IMR-90 (cell line): ENCODE results near the gene ETV6. TPM values are rescaled to one million over a fixed set of nuclear protein-coding genes. Genes with fewer than 3 reads are reported as not detected.
A peak's percentile ranks its signal among the peaks of the same experiment; 100 is the strongest.

Experiments
- ATAC-seq: fragments of 200-7000 bp; cut with Tn5 transposase; 2 replicates; pipeline ENCODE4 v1.9.1; 2020; ENCODE audit warnings: low read depth, mild to moderate bottlenecking, moderate library complexity
- BruUV-seq: library from RNA; stranded (reverse); fragments of 400-500 nt; replicated peaks from 2 replicates; lab custom pipeline; 2021; lab: Mats Ljungman, UMichigan
- CTCF ChIA-PET: fragments of 300-600 bp; formaldehyde crosslinking; extraction: SDS; loops from one replicate; lab custom pipeline; 2021; ENCODE audit warnings: antibody characterized with exemption; lab: Yijun Ruan, JAX
- POLR2A ChIA-PET: fragments of 300-600 bp; sonication (Branson Sonifier 250); formaldehyde crosslinking; loops from one replicate; lab custom pipeline; 2022; ENCODE audit warnings: antibody characterized with exemption; ENCODE audit not compliant: unreplicated experiment; lab: Charles Lee
- DNase-seq: peaks from one replicate; pipeline ENCODE4 v3.0.0; 2013
- H2AFZ ChIP-seq: replicated peaks from 2 replicates; pipeline ENCODE3; 2013; ENCODE audit warnings: low read length, mild to moderate bottlenecking; ENCODE audit not compliant: poor library complexity
- H2AK5ac ChIP-seq: 2 replicates; pipeline ENCODE4 v1.6.1; 2013; ENCODE audit warnings: low read depth, low read length, inconsistent platforms
- H2AK9ac ChIP-seq: replicated peaks from 2 replicates; pipeline ENCODE3; 2013; ENCODE audit warnings: mild to moderate bottlenecking, low read depth, low read length, moderate library complexity; ENCODE audit not compliant: poor library complexity
- H2BK120ac ChIP-seq: 2 replicates; pipeline ENCODE4 v1.6.1; 2013; ENCODE audit warnings: low read depth, low read length, inconsistent platforms
- H2BK15ac ChIP-seq: 3 replicates; pipeline ENCODE4 v1.6.1; 2013; ENCODE audit warnings: low read depth, low read length, inconsistent platforms
- H2BK20ac ChIP-seq: 2 replicates; pipeline ENCODE4 v1.6.1; 2013; ENCODE audit warnings: low read depth, mild to moderate bottlenecking, inconsistent platforms, low read length, moderate library complexity
- H2BK5ac ChIP-seq: 2 replicates; pipeline ENCODE4 v1.6.1; 2013; ENCODE audit warnings: mild to moderate bottlenecking, low read depth, low read length, inconsistent platforms; ENCODE audit not compliant: poor library complexity, severe bottlenecking
- H3K14ac ChIP-seq: replicated peaks from 2 replicates; pipeline ENCODE4 v1.6.1; 2013; ENCODE audit warnings: low read depth, low read length, inconsistent platforms
- H3K18ac ChIP-seq: 2 replicates; pipeline ENCODE4 v1.6.1; 2013; ENCODE audit warnings: low read depth, low read length, control low read depth
- H3K23ac ChIP-seq: 2 replicates; pipeline ENCODE4 v1.6.1; 2013; ENCODE audit warnings: low read depth, low read length, inconsistent platforms
- H3K27ac ChIP-seq: 2 replicates; pipeline ENCODE4 v1.5.1; 2013; ENCODE audit warnings: mild to moderate bottlenecking, control low read depth, low read length; ENCODE audit not compliant: insufficient read depth
- H3K27me3 ChIP-seq: 2 replicates; pipeline ENCODE4 v1.6.1; 2013; ENCODE audit warnings: low read length; ENCODE audit not compliant: control insufficient read depth, insufficient read depth
- H3K36me3 ChIP-seq: 2 replicates; pipeline ENCODE4 v1.6.1; 2013; ENCODE audit warnings: low read length, mixed read lengths; ENCODE audit not compliant: control insufficient read depth, insufficient read depth
- H3K4ac ChIP-seq: 2 replicates; pipeline ENCODE4 v1.6.1; 2013; ENCODE audit warnings: low read depth, low read length, inconsistent platforms
- H3K4me1 ChIP-seq: 2 replicates; pipeline ENCODE4 v1.6.1; 2013; ENCODE audit warnings: low read length, mixed read lengths; ENCODE audit not compliant: control insufficient read depth, insufficient read depth
- H3K4me2 ChIP-seq: 2 replicates; pipeline ENCODE4 v1.6.1; 2013; ENCODE audit warnings: low read depth, mild to moderate bottlenecking, control low read depth, low read length, moderate library complexity
- H3K4me3 ChIP-seq: 2 replicates; pipeline ENCODE4 v1.5.1; 2013; ENCODE audit warnings: low read depth, mild to moderate bottlenecking, control low read depth, low read length, moderate library complexity; ENCODE audit not compliant: insufficient read depth
- H3K56ac ChIP-seq: 2 replicates; pipeline ENCODE4 v1.6.1; 2013; ENCODE audit warnings: low read length, inconsistent platforms; ENCODE audit not compliant: insufficient read depth; ENCODE audit errors: extremely low read depth
- H3K79me1 ChIP-seq, 2 experiments: 2 replicates each; pipeline ENCODE4 v1.6.1; 2013; ENCODE audit warnings: low read length in 2 of 2, inconsistent platforms in 1 of 2, low read depth in 1 of 2
- H3K9ac ChIP-seq: 2 replicates; pipeline ENCODE4 v1.6.1; 2013; ENCODE audit warnings: low read depth, low read length, control low read depth
- H3K9me1 ChIP-seq: 2 replicates; pipeline ENCODE4 v1.6.1; 2013; ENCODE audit warnings: low read length, inconsistent platforms; ENCODE audit not compliant: insufficient read depth
- H3K9me3 ChIP-seq: 2 replicates; pipeline ENCODE4 v1.6.1; 2013; ENCODE audit warnings: low read length; ENCODE audit not compliant: control insufficient read depth, insufficient read depth
- H4K20me1 ChIP-seq: 2 replicates; pipeline ENCODE4 v1.6.1; 2013; ENCODE audit warnings: low read length, inconsistent platforms; ENCODE audit not compliant: insufficient read depth
- H4K5ac ChIP-seq: 2 replicates; pipeline ENCODE4 v1.6.1; 2013; ENCODE audit warnings: mild to moderate bottlenecking, low read depth, low read length, control low read depth
- H4K8ac ChIP-seq, 2 experiments: 2 replicates each; pipeline ENCODE4 v1.6.1; 2013; ENCODE audit warnings: low read depth in 2 of 2, low read length in 2 of 2, control low read depth in 1 of 2, inconsistent platforms in 1 of 2
- H4K91ac ChIP-seq: 2 replicates; pipeline ENCODE4 v1.6.1; 2013; ENCODE audit warnings: low read depth, low read length, inconsistent platforms; ENCODE audit not compliant: insufficient read depth
- BHLHE40 ChIP-seq: fragments of 150-350 bp; IDR thresholded peaks from 2 replicates; pipeline ENCODE4 v1.6.1; 2016; ENCODE audit warnings: mild to moderate bottlenecking, low read depth, low read length
- CEBPB ChIP-seq: IDR thresholded peaks from 2 replicates; pipeline ENCODE4 v1.6.1; 2012; ENCODE audit warnings: low read depth, low read length, improper control_type of control experiment
- CHD1 ChIP-seq: IDR thresholded peaks from 2 replicates; pipeline ENCODE4 v1.6.1; 2012; ENCODE audit warnings: low read depth, low read length, improper control_type of control experiment
- FOS ChIP-seq: fragments of 150-350 bp; IDR thresholded peaks from 2 replicates; pipeline ENCODE4 v1.6.1; 2016; ENCODE audit warnings: low read depth, low read length
- MAFK ChIP-seq: IDR thresholded peaks from 2 replicates; pipeline ENCODE4 v1.6.1; 2012; ENCODE audit warnings: low read depth, low read length, improper control_type of control experiment
- MAZ ChIP-seq: IDR thresholded peaks from 2 replicates; pipeline ENCODE4 v1.6.1; 2012; ENCODE audit warnings: low read depth, mild to moderate bottlenecking, low read length, improper control_type of control experiment, moderate library complexity, borderline replicate concordance
- MXI1 ChIP-seq: IDR thresholded peaks from 2 replicates; pipeline ENCODE4 v1.6.1; 2012; ENCODE audit warnings: low read depth, mild to moderate bottlenecking, low read length, moderate library complexity, borderline replicate concordance
- NFE2L2 ChIP-seq: fragments of 150-350 bp; IDR thresholded peaks from 2 replicates; pipeline ENCODE4 v1.6.1; 2016; ENCODE audit warnings: low read depth, mild to moderate bottlenecking, low read length
- POLR2A ChIP-seq: IDR thresholded peaks from 2 replicates; pipeline ENCODE4 v1.6.1; 2012; ENCODE audit warnings: mild to moderate bottlenecking, low read depth, low read length
- RAD21 ChIP-seq: IDR thresholded peaks from 2 replicates; pipeline ENCODE4 v1.6.1; 2012; ENCODE audit warnings: low read length, improper control_type of control experiment
- RCOR1 ChIP-seq: IDR thresholded peaks from 2 replicates; pipeline ENCODE4 v1.6.1; 2012; ENCODE audit warnings: mild to moderate bottlenecking, low read length, improper control_type of control experiment; ENCODE audit not compliant: insufficient replicate concordance
- RFX5 ChIP-seq: IDR thresholded peaks from 2 replicates; pipeline ENCODE4 v1.8.0; 2012; ENCODE audit warnings: low read depth, mild to moderate bottlenecking, low read length, moderate library complexity
- SMC3 ChIP-seq: fragments of 150-350 bp; IDR thresholded peaks from 2 replicates; pipeline ENCODE4 v1.6.1; 2016; ENCODE audit warnings: low read depth, mild to moderate bottlenecking, antibody characterized with exemption, low read length, moderate library complexity
- WGBS, 2 experiments: methylation state at CpG; one replicate each; pipeline versions ENCODE4 v1.1.5 to v1.1.7; 2013; ENCODE audit warnings: missing lambda C conversion rate in 2 of 2; ENCODE audit not compliant: insufficient read length in 1 of 2; ENCODE audit errors: extremely low coverage in 2 of 2; 5-methylcytosine and 5-hydroxymethylcytosine counted together
- dilution Hi-C: fragments of 300-500 bp; cut with HindIII; formaldehyde crosslinking; loops from one replicate; pipeline ENCODE4 v1.14.3; 2018; ENCODE audit warnings: low sequenced_read_pairs; ENCODE audit not compliant: unreplicated experiment
- in situ Hi-C: fragments of 300-500 bp; cut with MboI; formaldehyde crosslinking; loops from 3 replicates; pipeline ENCODE4 v1.14.3; 2019; ENCODE audit warnings: low sequenced_read_pairs, inconsistent platforms, mixed read lengths
- intact Hi-C: fragments of 100-400 bp; cut with micrococcal nuclease; formaldehyde crosslinking; loops from 2 replicates; pipeline ENCODE4 v1.10.0; 2022
- polyA plus RNA-seq, 3 experiments: library from polyadenylated mRNA; depleted of rRNA; stranded (reverse); fragments of >200 nt; gene quantifications; 2 replicates each; pipeline ENCODE4 v1.2.3, GENCODE V29; 2012; ENCODE audit warnings: low replicate concordance in 1 of 3
- total RNA-seq: library from RNA; depleted of rRNA; stranded (reverse); fragments of >200 nt; gene quantifications from 2 replicates; pipeline ENCODE4 v1.2.3, GENCODE V29; 2012
- TF ChIP-seq, protein P1 (sequence below): fragments of 150-350 bp; IDR thresholded peaks from 2 replicates; pipeline ENCODE4 v1.6.1; 2016; ENCODE audit warnings: low read depth, mild to moderate bottlenecking, low read length, moderate library complexity, borderline replicate concordance
- TF ChIP-seq, protein P2 (sequence below): fragments of 150-350 bp; IDR thresholded peaks from 2 replicates; pipeline ENCODE4 v1.6.1; 2017; ENCODE audit warnings: mild to moderate bottlenecking, antibody characterized with exemption, low read length, low read depth
- TF ChIP-seq, protein P3 (sequence below): conservative IDR thresholded peaks from 2 replicates; pipeline ENCODE4 v1.5.1; 2012; ENCODE audit warnings: mild to moderate bottlenecking, low read depth, low read length, improper control_type of control experiment

The ETV6 gene
- total and polyA plus RNA-seq, 2 of the 4 experiments (the other 2 are of a cell fraction), result 8.4 to 9.9 TPM

DNA sequence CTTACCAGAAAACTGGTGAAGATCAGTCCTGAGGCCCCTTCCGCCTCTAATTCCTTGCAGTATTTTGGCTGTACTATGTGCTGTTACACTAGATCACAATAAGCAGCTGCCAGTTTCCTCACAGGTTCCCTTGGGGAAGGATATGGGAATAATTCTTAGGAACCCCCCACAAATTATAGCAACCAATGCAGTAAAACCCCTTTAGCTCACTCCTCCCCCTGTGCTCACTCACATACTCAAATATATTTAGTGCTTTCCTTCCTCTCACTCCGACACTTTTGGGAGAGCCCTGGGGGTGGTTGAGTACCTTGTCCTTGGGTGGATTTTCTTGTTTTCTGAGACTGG lies 162.7 kb downstream of the ETV6 start:
- whole genome bisulfite sequencing, 2 experiments, result no CpG with 5 or more reads among the region's 2 CpGs
- Histone ChIP-seq H3K4me3 (no peak overlapping the region), H2AK9ac (peak overlapping the region; percentile 29), H2BK120ac (peak overlapping the region; percentile 82; the same call in 1 of the 2 replicates), H3K56ac (no peak overlapping the region), H3K9me3 (no peaks in the 10 kb centered on the region), H3K14ac (peak overlapping the region; percentile 77; the same call in 1 of the 2 replicates), H3K27ac (peak overlapping the region; percentile 42; the same call in 1 of the 2 replicates), H2AK5ac (no peak overlapping the region), H3K27me3 (no peaks in the 10 kb centered on the region), H4K91ac (peak overlapping the region; percentile 58; the same call in 1 of the 2 replicates), H4K5ac (0 out of 2 replicates have a peak overlapping the region, but pooled peaks have one; percentile 10), H3K79me1 (peaks cover 20 to 52% of the 10 kb centered on the region in 2 experiments; a peak in 3 of 4 replicates), H3K4ac (peak overlapping the region; percentile 42), H2AFZ (peak overlapping the region; percentile 80), H4K20me1 (no peaks in the 10 kb centered on the region), H3K36me3 (no peaks in the 10 kb centered on the region), H3K23ac (peak overlapping the region; percentile 60; the same call in 1 of the 2 replicates), H2BK20ac (0 out of 2 replicates have a peak overlapping the region, but pooled peaks have one; percentile 35), H2BK15ac (0 out of 3 replicates have a peak overlapping the region, but pooled peaks have one; percentile 36), H3K4me1 (peaks cover 18% of the 10 kb centered on the region), H3K9ac (peak overlapping the region; percentile 28), H2BK5ac (no peak overlapping the region), H3K4me2 (peak overlapping the region; percentile 62), H3K18ac (no peak overlapping the region; the same call in 1 of the 2 replicates), H3K9me1 (peaks cover 5% of the 10 kb centered on the region; the same call in 1 of the 2 replicates), H4K8ac (peak overlapping the region; percentile 60 to 80; a peak in 3 of 4 replicates)
- no TSS peak for BruUV-seq
- dilution Hi-C loops, result no loop called here
- in situ Hi-C loops, result no loop called here
- intact Hi-C loops, result loop anchor here (5.0 kb wide), 1 partner anchor 160 kb away; no protein-coding TSS in a partner anchor
- TF ChIP-seq RFX5, result no peak
- no peak for TF ChIP-seq SMC3
- no peak for TF ChIP-seq RCOR1
- no peak for TF ChIP-seq BHLHE40
- TF ChIP-seq POLR2A, result no peak
- TF ChIP-seq NFE2L2, result no peak
- TF ChIP-seq, protein P1, sequence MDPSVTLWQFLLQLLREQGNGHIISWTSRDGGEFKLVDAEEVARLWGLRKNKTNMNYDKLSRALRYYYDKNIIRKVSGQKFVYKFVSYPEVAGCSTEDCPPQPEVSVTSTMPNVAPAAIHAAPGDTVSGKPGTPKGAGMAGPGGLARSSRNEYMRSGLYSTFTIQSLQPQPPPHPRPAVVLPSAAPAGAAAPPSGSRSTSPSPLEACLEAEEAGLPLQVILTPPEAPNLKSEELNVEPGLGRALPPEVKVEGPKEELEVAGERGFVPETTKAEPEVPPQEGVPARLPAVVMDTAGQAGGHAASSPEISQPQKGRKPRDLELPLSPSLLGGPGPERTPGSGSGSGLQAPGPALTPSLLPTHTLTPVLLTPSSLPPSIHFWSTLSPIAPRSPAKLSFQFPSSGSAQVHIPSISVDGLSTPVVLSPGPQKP, result no peak
- no peak for TF ChIP-seq MXI1
- TF ChIP-seq FOS, result no peak
- no peak for TF ChIP-seq MAZ
- TF ChIP-seq CHD1, result no peak
- TF ChIP-seq CEBPB, result no peak
- TF ChIP-seq MAFK, result no peak
- TF ChIP-seq, protein P2, sequence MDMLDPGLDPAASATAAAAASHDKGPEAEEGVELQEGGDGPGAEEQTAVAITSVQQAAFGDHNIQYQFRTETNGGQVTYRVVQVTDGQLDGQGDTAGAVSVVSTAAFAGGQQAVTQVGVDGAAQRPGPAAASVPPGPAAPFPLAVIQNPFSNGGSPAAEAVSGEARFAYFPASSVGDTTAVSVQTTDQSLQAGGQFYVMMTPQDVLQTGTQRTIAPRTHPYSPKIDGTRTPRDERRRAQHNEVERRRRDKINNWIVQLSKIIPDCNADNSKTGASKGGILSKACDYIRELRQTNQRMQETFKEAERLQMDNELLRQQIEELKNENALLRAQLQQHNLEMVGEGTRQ, result no peak
- TF ChIP-seq, protein P3, sequence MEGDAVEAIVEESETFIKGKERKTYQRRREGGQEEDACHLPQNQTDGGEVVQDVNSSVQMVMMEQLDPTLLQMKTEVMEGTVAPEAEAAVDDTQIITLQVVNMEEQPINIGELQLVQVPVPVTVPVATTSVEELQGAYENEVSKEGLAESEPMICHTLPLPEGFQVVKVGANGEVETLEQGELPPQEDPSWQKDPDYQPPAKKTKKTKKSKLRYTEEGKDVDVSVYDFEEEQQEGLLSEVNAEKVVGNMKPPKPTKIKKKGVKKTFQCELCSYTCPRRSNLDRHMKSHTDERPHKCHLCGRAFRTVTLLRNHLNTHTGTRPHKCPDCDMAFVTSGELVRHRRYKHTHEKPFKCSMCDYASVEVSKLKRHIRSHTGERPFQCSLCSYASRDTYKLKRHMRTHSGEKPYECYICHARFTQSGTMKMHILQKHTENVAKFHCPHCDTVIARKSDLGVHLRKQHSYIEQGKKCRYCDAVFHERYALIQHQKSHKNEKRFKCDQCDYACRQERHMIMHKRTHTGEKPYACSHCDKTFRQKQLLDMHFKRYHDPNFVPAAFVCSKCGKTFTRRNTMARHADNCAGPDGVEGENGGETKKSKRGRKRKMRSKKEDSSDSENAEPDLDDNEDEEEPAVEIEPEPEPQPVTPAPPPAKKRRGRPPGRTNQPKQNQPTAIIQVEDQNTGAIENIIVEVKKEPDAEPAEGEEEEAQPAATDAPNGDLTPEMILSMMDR, result no peak
- no peak for TF ChIP-seq RAD21
- ChIA-PET POLR2A (no interaction called here), CTCF (interaction anchor here (1.5 kb wide), 1 partner anchor 44 kb away, joined by 3 read pairs; no protein-coding TSS in a partner anchor)
- no peak for ATAC-seq
- DNase-seq, result no peak
